SK-N-SH (cell line): Measurements from ENCODE around the gene PSMD6. TPM values are rescaled to one million over a fixed set of nuclear protein-coding genes. Genes with fewer than 3 reads are reported as not detected.

Experiments
- CTCF ChIA-PET: fragments of 300-600, 350-600 bp; formaldehyde crosslinking; extraction: SDS; loops from one replicate; lab custom pipeline; 2021; lab: Yijun Ruan, JAX
- POLR2A ChIA-PET: fragments of 350-600 bp; sonication (Branson Sonifier 250); formaldehyde crosslinking; extraction: SDS; loops from one replicate; lab custom pipeline; 2020; ENCODE audit warnings: antibody characterized with exemption, inconsistent platforms; lab: Yijun Ruan, JAX
- DNase-seq: peaks from one replicate; pipeline ENCODE4 v3.0.0; 2012
- H2AFZ ChIP-seq: fragments of 200-600 bp; sonication (generic); 2 replicates; pipeline ENCODE4 v1.8.1; 2016; ENCODE audit warnings: antibody characterized with exemption, mild to moderate bottlenecking, low read depth
- H3F3A ChIP-seq: fragments of 200-600 bp; sonication (generic); replicated peaks from 2 replicates; pipeline ENCODE3; 2016; ENCODE audit warnings: antibody characterized with exemption, mild to moderate bottlenecking; ENCODE audit not compliant: insufficient read depth
- H3K27ac ChIP-seq, 2 experiments: fragments of 200-500 bp in 1 of 2; fragments of 200-600 bp in 1 of 2; sonication (Bioruptor generic) in 1 of 2; sonication (generic), shearing (Covaris generic) in 1 of 2; 2 replicates each; pipeline versions ENCODE4 v1.5.1 to v1.6.1; 2014 to 2016; ENCODE audit warnings: low read depth in 2 of 2, inconsistent platforms in 1 of 2, low read length in 1 of 2, mild to moderate bottlenecking in 1 of 2, mixed read lengths in 1 of 2
- H3K27me3 ChIP-seq: fragments of 200-600 bp; sonication (generic), shearing (Covaris generic); 2 replicates; pipeline ENCODE4 v1.6.1; 2016; ENCODE audit warnings: mixed run types; ENCODE audit not compliant: insufficient read depth
- H3K36me3 ChIP-seq, 2 experiments: fragments of 200-500 bp in 1 of 2; fragments of 200-600 bp in 1 of 2; sonication (Bioruptor generic) in 1 of 2; sonication (generic) in 1 of 2; replicated peaks in 1 of 2; 2 replicates each; pipeline versions ENCODE3 to v1.5.1; 2014 to 2016; ENCODE audit warnings: low read length in 1 of 2, mild to moderate bottlenecking in 1 of 2; ENCODE audit not compliant: insufficient read depth in 2 of 2, control insufficient read depth in 1 of 2
- H3K4me1 ChIP-seq, 2 experiments: fragments of 200-500 bp in 1 of 2; fragments of 200-600 bp in 1 of 2; sonication (Bioruptor generic) in 1 of 2; sonication (generic), shearing (Covaris generic) in 1 of 2; 2 replicates each; pipeline versions ENCODE4 v1.5.1 to v1.6.1; 2014 to 2016; ENCODE audit warnings: low read depth in 1 of 2, low read length in 1 of 2, mixed run types in 1 of 2; ENCODE audit not compliant: insufficient read depth in 2 of 2, control insufficient read depth in 1 of 2
- H3K4me2 ChIP-seq: fragments of 200-600 bp; sonication (generic), shearing (Covaris generic); 2 replicates; pipeline ENCODE4 v1.6.1; 2017; ENCODE audit warnings: mixed run types
- H3K4me3 ChIP-seq, 2 experiments: fragments of 200-500 bp in 1 of 2; fragments of 200-600 bp in 1 of 2; sonication (Bioruptor generic) in 1 of 2; sonication (generic), shearing (Covaris generic) in 1 of 2; 2 replicates each; pipeline versions ENCODE4 v1.5.1 to v1.8.1; 2014 to 2016; ENCODE audit warnings: low read depth in 2 of 2, inconsistent platforms in 1 of 2, low read length in 1 of 2, mild to moderate bottlenecking in 1 of 2, mixed read lengths in 1 of 2, moderate library complexity in 1 of 2
- H3K79me2 ChIP-seq: fragments of 200-600 bp; sonication (generic); 2 replicates; pipeline ENCODE4 v1.8.1; 2017; ENCODE audit warnings: mild to moderate bottlenecking; ENCODE audit not compliant: insufficient read depth
- H3K9ac ChIP-seq: fragments of 200-600 bp; sonication (generic); 2 replicates; pipeline ENCODE4 v1.6.1; 2017; ENCODE audit warnings: mixed run types
- H3K9me2 ChIP-seq: fragments of 200-600 bp; sonication (generic); 2 replicates; pipeline ENCODE4 v1.6.1; 2017; ENCODE audit warnings: mixed run types
- H3K9me3 ChIP-seq: fragments of 200-600 bp; sonication (generic); 2 replicates; pipeline ENCODE4 v1.6.1; 2017; ENCODE audit warnings: mixed run types, mild to moderate bottlenecking, moderate library complexity
- H4K20me1 ChIP-seq: fragments of 200-600 bp; sonication (generic); 2 replicates; pipeline ENCODE4 v1.6.1; 2017; ENCODE audit warnings: mild to moderate bottlenecking, mixed run types; ENCODE audit not compliant: insufficient read depth
- ELF1 ChIP-seq: IDR thresholded peaks from 2 replicates; pipeline ENCODE4 v1.4.0; 2012
- FOSL2 ChIP-seq: IDR thresholded peaks from 2 replicates; pipeline ENCODE4 v1.4.0; 2012; ENCODE audit warnings: low read depth, mild to moderate bottlenecking, moderate library complexity, borderline replicate concordance
- GATA2 ChIP-seq: sonication (generic); formaldehyde crosslinking; IDR thresholded peaks from 2 replicates; pipeline ENCODE4 v1.5.0; 2020; ENCODE audit warnings: mild to moderate bottlenecking, missing genetic modification reagents
- IRF3 ChIP-seq: fragments of 150-350 bp; IDR thresholded peaks from 2 replicates; pipeline ENCODE4 v1.6.1; 2016; ENCODE audit warnings: mild to moderate bottlenecking, low read depth, low read length
- MAX ChIP-seq: IDR thresholded peaks from 2 replicates; pipeline ENCODE4 v1.4.0; 2012; ENCODE audit warnings: low read depth
- NRF1 ChIP-seq: IDR thresholded peaks from 2 replicates; pipeline ENCODE4 v1.6.1; 2012; ENCODE audit warnings: low read depth, mild to moderate bottlenecking, low read length
- REST ChIP-seq: IDR thresholded peaks from 2 replicates; pipeline ENCODE4 v1.6.1; 2012; ENCODE audit warnings: mild to moderate bottlenecking, low read depth, low read length, moderate library complexity
- TCF12 ChIP-seq: IDR thresholded peaks from 2 replicates; pipeline ENCODE4 v1.4.0; 2012
- TEAD4 ChIP-seq: IDR thresholded peaks from 2 replicates; pipeline ENCODE4 v1.4.0; 2012; ENCODE audit warnings: mild to moderate bottlenecking, borderline replicate concordance; ENCODE audit not compliant: insufficient read depth
- USF1 ChIP-seq: IDR thresholded peaks from 2 replicates; pipeline ENCODE4 v1.4.0; 2012; ENCODE audit warnings: low read depth, borderline replicate concordance
- YY1 ChIP-seq: IDR thresholded peaks from 2 replicates; pipeline ENCODE4 v1.4.0; 2012; ENCODE audit warnings: low read depth, mild to moderate bottlenecking
- WGBS: methylation state at CpG from one replicate; pipeline ENCODE4 v1.1.6; 2017; ENCODE audit warnings: low lambda C conversion rate; 5-methylcytosine and 5-hydroxymethylcytosine counted together
- polyA plus RNA-seq, 3 experiments: library from polyadenylated mRNA; depleted of rRNA; stranded (reverse); fragments of >200 nt; gene quantifications; 2 replicates each; pipeline ENCODE4 v1.2.3, GENCODE V29; 2012

The PSMD6 gene
- polyA plus RNA-seq, 1 of the 3 experiments (the other 2 are of a cell fraction): 90.3 TPM

GRCh38 chr3:64008487-64009351 is 14.6 kb downstream of the PSMD6 start:
- CTCF ChIA-PET: interaction anchor here (0.8 to 3.1 kb wide), 8 partner anchors 10 to 476 kb away, joined by 3 to 22 read pairs (median 4); partner anchors contain the start of gene PSMD6
- Histone ChIP-seq H3K4me1 (no peaks in the 10 kb centered on the region), H3K79me2 (peaks cover 30% of the 10 kb centered on the region), H3F3A (peaks cover 20% of the 10 kb centered on the region), H3K36me3 (peaks cover 95 to 96% of the 10 kb centered on the region in 2 experiments), H3K9me2 (no peaks in the 10 kb centered on the region), H3K9me3 (no peaks in the 10 kb centered on the region), H3K9ac (no peak overlapping the region), H3K4me2 (no peak overlapping the region), H4K20me1 (peaks cover 32% of the 10 kb centered on the region), H3K27ac (no peak overlapping the region), H2AFZ (no peak overlapping the region), H3K27me3 (no peaks in the 10 kb centered on the region), H3K4me3 (no peak overlapping the region)
- POLR2A ChIA-PET: interaction anchor here (2.2 kb wide), 1 partner anchor 9 kb away, joined by 5 read pairs; no protein-coding TSS in a partner anchor
- TF ChIP-seq MAX (no peak), FOSL2 (no peak), REST (no peak), ELF1 (no peak), USF1 (no peak), NRF1 (no peak), YY1 (no peak), TEAD4 (no peak), TCF12 (no peak), GATA2 (CRISPR knock-in tag) (no peak), IRF3 (no peak)
- no peak for DNase-seq
- whole genome bisulfite sequencing: 90% methylated on average over 7 of the region's 7 CpGs
